H1 (cell line): Measurements from ENCODE around the gene GJC2. TPM values are rescaled to one million over a fixed set of nuclear protein-coding genes. Genes with fewer than 3 reads are reported as not detected.
A peak's percentile ranks its signal among the peaks of the same experiment; 100 is the strongest.

ENCODE experiments used
- CTCF ChIA-PET: fragments of 300-600 bp; sonication (Branson Sonifier 250); formaldehyde crosslinking; loops from one replicate; lab custom pipeline; 2021; ENCODE audit not compliant: partially characterized antibody; lab: Charles Lee
- POLR2A ChIA-PET: fragments of 300-600 bp; sonication (Branson Sonifier 250); formaldehyde crosslinking; loops from one replicate; lab custom pipeline; 2021; ENCODE audit warnings: inconsistent platforms; ENCODE audit not compliant: partially characterized antibody; lab: Charles Lee
- DNase-seq, 2 experiments: peaks; one replicate each; pipeline versions ENCODE4 v3.0.0 to v3.0.0-alpha.2; 2010 to 2022; ENCODE audit warnings: low spot score in 2 of 2, low read depth in 1 of 2, mixed read lengths in 1 of 2
- FAIRE-seq: peaks from 2 replicates; lab custom pipeline; 2011; peaks lifted over from hg19 to GRCh38; lab: Jason Lieb, UNC
- H2AFZ ChIP-seq: 2 replicates; pipeline ENCODE4 v1.8.1; 2012; ENCODE audit warnings: low read length, inconsistent platforms
- H2AK5ac ChIP-seq: 2 replicates; pipeline ENCODE4 v1.6.1; 2013; ENCODE audit warnings: low read depth, low read length
- H2BK120ac ChIP-seq: replicated peaks from 2 replicates; pipeline ENCODE3; 2013; ENCODE audit warnings: low read depth, low read length, inconsistent platforms
- H2BK12ac ChIP-seq: 2 replicates; pipeline ENCODE4 v1.6.1; 2013; ENCODE audit warnings: low read depth, low read length
- H2BK15ac ChIP-seq: 2 replicates; pipeline ENCODE4 v1.6.1; 2013; ENCODE audit warnings: low read length
- H2BK20ac ChIP-seq: 2 replicates; pipeline ENCODE4 v1.6.1; 2013; ENCODE audit warnings: low read length
- H2BK5ac ChIP-seq: 2 replicates; pipeline ENCODE4 v1.6.1; 2013; ENCODE audit warnings: low read depth, low read length
- H3K14ac ChIP-seq: 2 replicates; pipeline ENCODE4 v1.6.1; 2013; ENCODE audit warnings: inconsistent platforms; ENCODE audit not compliant: insufficient read length
- H3K18ac ChIP-seq: 2 replicates; pipeline ENCODE4 v1.6.1; 2013; ENCODE audit warnings: low read length; ENCODE audit errors: extremely low read depth
- H3K23ac ChIP-seq: 2 replicates; pipeline ENCODE4 v1.6.1; 2013; ENCODE audit warnings: inconsistent platforms; ENCODE audit not compliant: insufficient read length
- H3K23me2 ChIP-seq: 2 replicates; pipeline ENCODE4 v1.6.1; 2013; ENCODE audit warnings: low read depth, low read length
- H3K27ac ChIP-seq: 2 replicates; pipeline ENCODE4 v1.6.1; 2011; ENCODE audit warnings: low read depth, low read length, inconsistent platforms
- H3K27me3 ChIP-seq, 4 experiments: replicated peaks in 1 of 4; 1 replicate in 1 of 4; 2 replicates in 3 of 4; pipeline versions ENCODE4 v1.6.1 to v1.8.1; 2011 to 2013; ENCODE audit warnings: low read length in 3 of 4, mild to moderate bottlenecking in 3 of 4, inconsistent platforms in 2 of 4, mixed read lengths in 2 of 4, moderate library complexity in 1 of 4; ENCODE audit not compliant: control insufficient read depth in 3 of 4, insufficient read depth in 3 of 4; ENCODE audit errors: extremely low read depth in 1 of 4
- H3K36me3 ChIP-seq, 4 experiments: 2 replicates each; pipeline versions ENCODE4 v1.6.1 to v1.8.1; 2011 to 2013; ENCODE audit warnings: mild to moderate bottlenecking in 4 of 4, low read length in 3 of 4, moderate library complexity in 2 of 4, control low read depth in 1 of 4, inconsistent platforms in 1 of 4; ENCODE audit not compliant: insufficient read depth in 4 of 4, control insufficient read depth in 2 of 4
- H3K4ac ChIP-seq: replicated peaks from 2 replicates; pipeline ENCODE3; 2013; ENCODE audit warnings: low read length, low read depth, mixed read lengths, inconsistent platforms; ENCODE audit not compliant: insufficient read length
- H3K4me1 ChIP-seq, 4 experiments: replicated peaks in 1 of 4; 1 replicate in 1 of 4; 2 replicates in 3 of 4; pipeline versions ENCODE4 v1.6.1 to v1.8.1; 2011 to 2013; ENCODE audit warnings: low read length in 3 of 4, inconsistent platforms in 2 of 4, mixed read lengths in 1 of 4; ENCODE audit not compliant: insufficient read depth in 4 of 4, control insufficient read depth in 3 of 4
- H3K4me2 ChIP-seq, 2 experiments: 2 replicates each; pipeline versions ENCODE4 v1.6.1 to v1.8.1; 2011 to 2013; ENCODE audit warnings: low read depth in 2 of 2, low read length in 2 of 2, control low read depth in 1 of 2, inconsistent platforms in 1 of 2, mild to moderate bottlenecking in 1 of 2; ENCODE audit not compliant: insufficient read depth in 1 of 2
- H3K4me3 ChIP-seq, 4 experiments: fragments of 200-600, 300-600 bp in 1 of 4; sonication (generic), shearing (Covaris generic), sonication (Bioruptor Twin) in 1 of 4; 2 replicates each; pipeline versions ENCODE4 v1.5.1 to v1.8.1; 2011 to 2016; ENCODE audit warnings: low read length in 4 of 4, low read depth in 3 of 4, control low read depth in 2 of 4, inconsistent platforms in 2 of 4, mild to moderate bottlenecking in 2 of 4, mixed read lengths in 1 of 4, moderate library complexity in 1 of 4; ENCODE audit not compliant: insufficient read depth in 2 of 4; ENCODE audit errors: extremely low read depth in 1 of 4
- H3K56ac ChIP-seq: replicated peaks from 2 replicates; pipeline ENCODE3; 2013; ENCODE audit warnings: low read depth, mild to moderate bottlenecking, mixed read lengths, low read length, inconsistent platforms; ENCODE audit not compliant: insufficient read length
- H3K79me1 ChIP-seq: 2 replicates; pipeline ENCODE4 v1.6.1; 2013; ENCODE audit warnings: low read depth, low read length, control low read depth
- H3K79me2 ChIP-seq, 2 experiments: 2 replicates each; pipeline versions ENCODE4 v1.6.1 to v1.8.1; 2012 to 2013; ENCODE audit warnings: low read length in 2 of 2, mild to moderate bottlenecking in 2 of 2, inconsistent platforms in 1 of 2; ENCODE audit not compliant: insufficient read depth in 2 of 2, control insufficient read depth in 1 of 2
- H3K9ac ChIP-seq, 4 experiments: replicated peaks in 1 of 4; 1 replicate in 1 of 4; 2 replicates in 3 of 4; pipeline versions ENCODE4 v1.6.1 to v1.8.1; 2011 to 2013; ENCODE audit warnings: low read depth in 3 of 4, low read length in 3 of 4, control low read depth in 2 of 4, mild to moderate bottlenecking in 2 of 4, moderate library complexity in 2 of 4, inconsistent platforms in 1 of 4; ENCODE audit errors: extremely low read depth in 1 of 4
- H3K9me3 ChIP-seq, 2 experiments: 2 replicates each; pipeline versions ENCODE4 v1.6.1 to v1.8.1; 2012 to 2013; ENCODE audit warnings: mild to moderate bottlenecking in 2 of 2, moderate library complexity in 2 of 2, control low read depth in 1 of 2, inconsistent platforms in 1 of 2, low read depth in 1 of 2, low read length in 1 of 2, mixed read lengths in 1 of 2; ENCODE audit not compliant: insufficient read depth in 2 of 2
- H4K20me1 ChIP-seq, 2 experiments: replicated peaks in 1 of 2; 2 replicates each; pipeline versions ENCODE3 to v1.8.1; 2011 to 2013; ENCODE audit warnings: inconsistent platforms in 2 of 2, low read length in 2 of 2, mild to moderate bottlenecking in 1 of 2; ENCODE audit not compliant: insufficient read depth in 2 of 2, control insufficient read depth in 1 of 2
- H4K5ac ChIP-seq: 2 replicates; pipeline ENCODE4 v1.6.1; 2013; ENCODE audit warnings: low read length, low read depth, mixed read lengths, inconsistent platforms; ENCODE audit not compliant: insufficient read length
- H4K8ac ChIP-seq: 2 replicates; pipeline ENCODE4 v1.8.0; 2013; ENCODE audit warnings: mild to moderate bottlenecking, moderate library complexity, low read length, inconsistent platforms; ENCODE audit not compliant: insufficient read depth; ENCODE audit errors: extremely low read depth
- H4K91ac ChIP-seq: replicated peaks from 2 replicates; pipeline ENCODE3; 2013; ENCODE audit warnings: low read length, mixed read lengths, inconsistent platforms; ENCODE audit not compliant: insufficient read length
- CREB1 ChIP-seq: IDR thresholded peaks from 2 replicates; pipeline ENCODE4 v1.6.1; 2012; ENCODE audit warnings: inconsistent platforms
- WGBS, 2 experiments: shearing (Covaris generic) in 1 of 2; methylation state at CpG; one replicate each; pipeline versions ENCODE4 v1.1.6 to v1.1.7; 2013 to 2015; ENCODE audit warnings: low lambda C conversion rate in 2 of 2, mixed read lengths in 2 of 2, inconsistent platforms in 1 of 2, low coverage in 1 of 2, missing lambda C conversion rate in 1 of 2; ENCODE audit not compliant: insufficient replicate concordance in 2 of 2, insufficient coverage in 1 of 2, insufficient read length in 1 of 2; ENCODE audit errors: extremely low coverage in 1 of 2, missing lambda C conversion rate in 1 of 2; 5-methylcytosine and 5-hydroxymethylcytosine counted together
- polyA plus RNA-seq, 7 experiments: library from polyadenylated mRNA; depleted of rRNA in 3 of 7; stranded (reverse) in 5 of 7; unstranded in 2 of 7; fragments of >200 nt in 5 of 7; fragments of 200-250 nt in 2 of 7; gene quantifications; 1 replicate in 5 of 7; 2 replicates in 1 of 7; 4 replicates in 1 of 7; pipeline versions ENCODE4 v1.2.1 to v1.2.3, GENCODE V29; 2011 to 2013; ENCODE audit warnings: missing spikeins in 2 of 7, mixed read lengths in 2 of 7
- total RNA-seq: library from RNA; stranded (reverse); fragmentation: NEBNext Ultra II Directional; extraction: Animal tissue kit (Norgen Biotek cat#: 25700); gene quantifications from 2 replicates; pipeline ENCODE4 v1.2.1, GENCODE V29; 2021
- TF ChIP-seq, protein P1 (sequence below), 3 experiments: IDR thresholded peaks; 1 replicate in 2 of 3; 2 replicates in 1 of 3; pipeline versions ENCODE4 v1.5.1 to v1.6.1; 2011; ENCODE audit warnings: low read length in 3 of 3, mild to moderate bottlenecking in 3 of 3, inconsistent platforms in 2 of 3, low read depth in 1 of 3, moderate library complexity in 1 of 3; ENCODE audit not compliant: insufficient read depth in 1 of 3; ENCODE audit errors: control extremely low read depth in 1 of 3

Gene GJC2
- total and polyA plus RNA-seq, 2 of the 8 experiments (the other 6 are each of a cell fraction or from before 2014, with no cell fraction given) = 0.17 to 0.54 TPM

DNA sequence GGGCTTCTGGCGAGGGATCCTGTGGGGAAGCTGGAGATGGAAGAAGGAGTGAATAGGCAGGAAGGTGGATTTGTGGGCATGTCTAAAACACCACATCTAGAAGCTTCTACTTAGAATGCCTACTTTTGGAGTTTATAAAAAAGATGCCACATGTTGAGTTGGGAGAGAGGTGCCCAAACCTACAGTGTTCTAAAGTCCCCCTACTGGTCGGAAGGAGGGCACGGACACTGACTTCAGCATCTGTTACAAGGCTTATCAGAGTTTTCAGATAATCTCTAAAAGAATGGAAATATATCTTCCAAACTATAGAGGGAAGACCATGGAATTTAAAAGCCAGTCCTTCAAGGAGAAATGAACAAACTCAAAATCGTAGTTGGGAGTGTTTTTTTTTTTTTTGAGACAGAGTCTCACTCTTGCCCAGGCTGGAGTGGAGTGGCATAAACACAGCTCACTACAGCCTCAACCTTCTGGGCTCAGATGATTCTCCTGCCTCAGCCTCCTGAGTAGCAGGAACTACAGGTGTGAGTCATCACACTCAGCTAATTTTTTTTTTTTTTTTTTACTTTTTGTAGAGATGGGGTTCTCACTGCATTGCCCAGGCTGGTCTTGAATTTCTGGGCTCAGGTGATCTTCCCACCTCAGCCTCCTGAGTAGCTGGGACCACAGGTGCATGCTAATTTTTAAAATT, 30.7 kb downstream of the GJC2 start:
- Histone ChIP-seq H3K4me3 (no peak overlapping the region), H3K4me1 (no peaks in the 10 kb centered on the region), H4K91ac (no peak overlapping the region), H2BK120ac (no peak overlapping the region), H3K23ac (no peak overlapping the region), H3K36me3 (no peaks in the 10 kb centered on the region), H3K23me2 (no peaks in the 10 kb centered on the region), H3K56ac (no peak overlapping the region), H2BK20ac (no peak overlapping the region), H4K20me1 (peaks cover 0 to 1% of the 10 kb centered on the region in 2 experiments), H3K4me2 (no peak overlapping the region), H3K9me3 (no peaks in the 10 kb centered on the region), H3K79me2 (no peaks in the 10 kb centered on the region), H4K5ac (no peak overlapping the region), H4K8ac (no peak overlapping the region), H2AK5ac (no peak overlapping the region), H2BK12ac (no peak overlapping the region), H3K27me3 (no peaks in the 10 kb centered on the region; a peak in 1 of 7 replicates), H2BK5ac (no peak overlapping the region), H3K14ac (no peak overlapping the region), H2AFZ (no peak overlapping the region), H2BK15ac (no peak overlapping the region), H3K79me1 (peaks cover 2% of the 10 kb centered on the region; the same call in 1 of the 2 replicates), H3K9ac (no peak overlapping the region), H3K4ac (no peak overlapping the region), H3K18ac (no peak overlapping the region), H3K27ac (no peak overlapping the region)
- CTCF ChIA-PET = interaction anchor here (0.6 to 3.2 kb wide), 13 partner anchors 8 to 178 kb away, joined by 3 to 14 read pairs (median 3); no protein-coding TSS in a partner anchor
- DNase-seq (no peak), FAIRE-seq (no peak)
- whole genome bisulfite sequencing, 2 experiments = 68% methylated on average over 4 of the region's 4 CpGs; no CpG with 5 or more reads in 1 of the 2 experiments
- POLR2A ChIA-PET = no interaction called here
- TF ChIP-seq, protein P1, sequence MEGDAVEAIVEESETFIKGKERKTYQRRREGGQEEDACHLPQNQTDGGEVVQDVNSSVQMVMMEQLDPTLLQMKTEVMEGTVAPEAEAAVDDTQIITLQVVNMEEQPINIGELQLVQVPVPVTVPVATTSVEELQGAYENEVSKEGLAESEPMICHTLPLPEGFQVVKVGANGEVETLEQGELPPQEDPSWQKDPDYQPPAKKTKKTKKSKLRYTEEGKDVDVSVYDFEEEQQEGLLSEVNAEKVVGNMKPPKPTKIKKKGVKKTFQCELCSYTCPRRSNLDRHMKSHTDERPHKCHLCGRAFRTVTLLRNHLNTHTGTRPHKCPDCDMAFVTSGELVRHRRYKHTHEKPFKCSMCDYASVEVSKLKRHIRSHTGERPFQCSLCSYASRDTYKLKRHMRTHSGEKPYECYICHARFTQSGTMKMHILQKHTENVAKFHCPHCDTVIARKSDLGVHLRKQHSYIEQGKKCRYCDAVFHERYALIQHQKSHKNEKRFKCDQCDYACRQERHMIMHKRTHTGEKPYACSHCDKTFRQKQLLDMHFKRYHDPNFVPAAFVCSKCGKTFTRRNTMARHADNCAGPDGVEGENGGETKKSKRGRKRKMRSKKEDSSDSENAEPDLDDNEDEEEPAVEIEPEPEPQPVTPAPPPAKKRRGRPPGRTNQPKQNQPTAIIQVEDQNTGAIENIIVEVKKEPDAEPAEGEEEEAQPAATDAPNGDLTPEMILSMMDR (IDR thresholded peaks at IDR 0.05; ENCODE audit: control extremely low read depth in 1 of 3, insufficient read depth in 1 of 3, low read depth in 1 of 3, low read length in 3 of 3) = peak in 2 of 3 experiments; percentile 39 to 53; a peak in 3 of 4 replicates
- no peak for TF ChIP-seq CREB1
